Vagina (tissue), 2 donors: ENCODE results near the gene CBX7. TPM values are rescaled to one million over a fixed set of nuclear protein-coding genes. Genes with fewer than 3 reads are reported as not detected.

Experiments
- DNase-seq, 2 donors: peaks; one replicate each; pipeline ENCODE4 v3.0.0-alpha.2; 2017; ENCODE audit errors: extremely low spot score in 2 of 2
- H3K27ac ChIP-seq: fragments of 200-600 bp; sonication (generic); one replicate; pipeline ENCODE4 v1.5.1; 2019
- H3K27me3 ChIP-seq: fragments of 200-600 bp; sonication (generic); one replicate; pipeline ENCODE4 v1.5.1; 2019
- H3K36me3 ChIP-seq, 2 donors: fragments of 200-600 bp; sonication (generic); one replicate each; pipeline ENCODE4 v1.5.1; 2017 to 2019
- H3K4me1 ChIP-seq: fragments of 200-600 bp; sonication (generic); one replicate; pipeline ENCODE4 v1.5.1; 2019
- H3K4me3 ChIP-seq, 2 donors: fragments of 200-600 bp; sonication (generic); 1 replicate in 1 of 2; 2 replicates in 1 of 2; pipeline ENCODE4 v1.5.1; 2016 to 2019
- H3K9me3 ChIP-seq: fragments of 200-600 bp; sonication (generic); one replicate; pipeline ENCODE4 v1.5.1; 2019
- POLR2A ChIP-seq, 2 donors: fragments of 450-650 bp; IDR thresholded peaks; one replicate each; pipeline ENCODE4 v1.6.1; 2017; ENCODE audit warnings: antibody characterized with exemption in 2 of 2, mild to moderate bottlenecking in 2 of 2, moderate library complexity in 2 of 2
- POLR2AphosphoS5 ChIP-seq, 2 donors: sonication (generic); formaldehyde crosslinking; IDR thresholded peaks; one replicate each; pipeline ENCODE4 v1.9.0; 2017; ENCODE audit warnings: antibody characterized with exemption in 2 of 2, mild to moderate bottlenecking in 2 of 2, low read depth in 1 of 2; ENCODE audit not compliant: insufficient read depth in 1 of 2
- intact Hi-C: fragments of 100-400 bp; cut with DNase I; formaldehyde crosslinking; loops from one replicate; pipeline ENCODE4 v1.15.1; 2023
- total RNA-seq: library from RNA; depleted of rRNA; stranded (reverse); fragments of >200 nt; gene quantifications from one replicate; pipeline ENCODE4 v1.2.3, GENCODE V29; 2016
- TF ChIP-seq, protein P1 (sequence below), 3 experiments: fragments of 450-650 bp in 2 of 3; fragments of 200-600 bp in 1 of 3; sonication (generic) in 1 of 3; IDR thresholded peaks; one replicate each; pipeline ENCODE4 v1.5.1; 2017 to 2019; ENCODE audit warnings: antibody characterized with exemption in 3 of 3, mild to moderate bottlenecking in 2 of 3, moderate library complexity in 2 of 3

CBX7 gene
- total RNA-seq, 1 donor from 2014 or later: 98.0 TPM

DNA sequence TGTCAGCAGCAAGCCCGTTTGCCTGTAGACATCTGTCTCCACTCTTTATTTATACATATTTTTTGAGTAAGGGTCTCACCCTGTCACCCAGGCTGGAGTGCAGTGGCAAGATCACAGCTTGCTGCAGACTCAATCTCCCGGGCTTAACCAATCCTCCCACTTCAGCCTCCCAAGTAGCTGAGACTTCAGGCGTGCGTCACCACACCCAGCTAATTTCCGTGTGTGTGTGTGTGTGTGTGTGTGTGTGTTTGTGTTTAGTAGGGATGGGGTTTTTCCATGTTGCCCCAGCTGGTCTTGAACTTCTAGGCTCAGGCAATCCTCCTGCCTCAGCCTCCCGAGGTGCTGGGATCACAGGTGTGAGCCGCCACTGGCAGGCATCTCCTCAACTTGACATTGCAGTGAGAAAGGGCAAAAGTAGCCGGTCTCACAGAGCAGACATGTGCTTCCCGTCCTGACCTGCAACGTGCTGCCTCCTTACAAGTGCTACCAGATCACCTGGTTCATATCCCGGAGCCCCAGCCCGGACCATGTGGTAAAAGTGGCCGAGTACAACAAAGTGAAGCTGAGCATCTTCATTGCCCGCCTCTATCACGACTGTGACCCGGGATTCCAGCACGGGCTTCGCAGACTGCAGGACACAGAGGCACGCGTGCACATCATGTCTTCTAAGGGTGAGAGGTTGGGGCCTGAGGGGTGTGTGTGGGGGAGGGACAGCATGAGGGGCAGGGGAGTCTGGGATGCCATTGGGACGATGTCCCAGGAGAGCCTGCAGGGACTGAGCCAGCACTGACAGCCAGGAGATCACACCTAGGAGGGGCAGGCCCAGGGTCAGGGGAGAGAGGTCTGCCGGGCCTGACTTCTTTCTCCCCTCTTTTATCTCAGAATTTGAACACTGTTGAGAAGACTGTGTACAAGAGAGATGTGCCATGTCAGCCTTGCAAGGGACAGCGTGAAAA is 61.1 kb downstream of the CBX7 start:
- Histone ChIP-seq H3K27me3 (no peaks in the 10 kb centered on the region), H3K9me3 (no peaks in the 10 kb centered on the region), H3K27ac (no peak overlapping the region), H3K4me3 (no peak overlapping the region), H3K4me1 (peaks cover under 1% of the 10 kb centered on the region), H3K36me3 (no peaks in the 10 kb centered on the region)
- intact Hi-C loops: no loop called here
- no peak for DNase-seq
- TF ChIP-seq, protein P1, sequence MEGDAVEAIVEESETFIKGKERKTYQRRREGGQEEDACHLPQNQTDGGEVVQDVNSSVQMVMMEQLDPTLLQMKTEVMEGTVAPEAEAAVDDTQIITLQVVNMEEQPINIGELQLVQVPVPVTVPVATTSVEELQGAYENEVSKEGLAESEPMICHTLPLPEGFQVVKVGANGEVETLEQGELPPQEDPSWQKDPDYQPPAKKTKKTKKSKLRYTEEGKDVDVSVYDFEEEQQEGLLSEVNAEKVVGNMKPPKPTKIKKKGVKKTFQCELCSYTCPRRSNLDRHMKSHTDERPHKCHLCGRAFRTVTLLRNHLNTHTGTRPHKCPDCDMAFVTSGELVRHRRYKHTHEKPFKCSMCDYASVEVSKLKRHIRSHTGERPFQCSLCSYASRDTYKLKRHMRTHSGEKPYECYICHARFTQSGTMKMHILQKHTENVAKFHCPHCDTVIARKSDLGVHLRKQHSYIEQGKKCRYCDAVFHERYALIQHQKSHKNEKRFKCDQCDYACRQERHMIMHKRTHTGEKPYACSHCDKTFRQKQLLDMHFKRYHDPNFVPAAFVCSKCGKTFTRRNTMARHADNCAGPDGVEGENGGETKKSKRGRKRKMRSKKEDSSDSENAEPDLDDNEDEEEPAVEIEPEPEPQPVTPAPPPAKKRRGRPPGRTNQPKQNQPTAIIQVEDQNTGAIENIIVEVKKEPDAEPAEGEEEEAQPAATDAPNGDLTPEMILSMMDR (IDR thresholded peaks at IDR 0.05): no peak
- TF ChIP-seq POLR2A (IDR thresholded peaks at IDR 0.05) (no peak), POLR2AphosphoS5 (IDR thresholded peaks at IDR 0.05; ENCODE audit: insufficient read depth in 1 of 2, low read depth in 1 of 2) (no peak)

DNA sequence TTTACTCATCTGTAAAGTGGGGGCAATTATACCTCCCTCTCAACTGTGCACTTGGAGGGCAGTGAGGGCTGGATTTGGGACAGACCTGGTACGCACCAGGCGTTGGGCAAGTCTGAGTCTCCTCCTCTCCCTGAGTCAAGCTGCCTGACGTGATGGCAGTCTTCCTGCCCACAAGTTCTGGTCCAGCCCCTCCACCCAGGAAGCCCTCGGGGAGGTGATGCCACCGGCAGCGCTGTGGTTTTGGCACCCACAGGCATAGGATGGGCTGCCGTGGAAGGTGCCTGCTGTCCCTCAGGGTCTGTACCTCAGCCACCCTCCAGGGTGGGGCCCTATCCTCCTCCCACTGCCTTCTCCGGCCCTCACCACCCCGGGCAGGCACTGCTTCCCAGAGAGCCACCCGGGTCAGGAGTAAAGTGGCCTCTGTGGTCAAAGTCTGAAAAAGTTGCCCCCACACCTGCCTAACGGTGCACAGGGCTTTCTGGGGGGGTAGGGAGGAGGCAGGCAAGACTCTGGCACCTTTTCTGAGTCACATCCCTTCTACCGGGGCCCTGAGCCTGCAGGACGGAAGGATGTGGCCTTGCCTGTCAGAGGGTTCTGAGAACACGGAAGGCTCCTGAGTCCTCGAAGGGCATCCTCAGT is 61.9 kb downstream of the CBX7 start:
- no peaks in the 10 kb centered on the region for H3K9me3 ChIP-seq
- TF ChIP-seq POLR2A (IDR thresholded peaks at IDR 0.05): no peak
- peak in 1 of 2 donors; percentile 68 for TF ChIP-seq POLR2AphosphoS5 (IDR thresholded peaks at IDR 0.05; ENCODE audit: insufficient read depth in 1 of 2, low read depth in 1 of 2)
- TF ChIP-seq, protein P1 (IDR thresholded peaks at IDR 0.05): no peak
- no peaks in the 10 kb centered on the region for H3K27me3 ChIP-seq
- H3K4me3 ChIP-seq: no peak overlapping the region
- intact Hi-C loops: no loop called here
- H3K27ac ChIP-seq: no peak overlapping the region
- DNase-seq: no peak
- H3K36me3 ChIP-seq: no peaks in the 10 kb centered on the region
- no peaks in the 10 kb centered on the region for H3K4me1 ChIP-seq

DNA sequence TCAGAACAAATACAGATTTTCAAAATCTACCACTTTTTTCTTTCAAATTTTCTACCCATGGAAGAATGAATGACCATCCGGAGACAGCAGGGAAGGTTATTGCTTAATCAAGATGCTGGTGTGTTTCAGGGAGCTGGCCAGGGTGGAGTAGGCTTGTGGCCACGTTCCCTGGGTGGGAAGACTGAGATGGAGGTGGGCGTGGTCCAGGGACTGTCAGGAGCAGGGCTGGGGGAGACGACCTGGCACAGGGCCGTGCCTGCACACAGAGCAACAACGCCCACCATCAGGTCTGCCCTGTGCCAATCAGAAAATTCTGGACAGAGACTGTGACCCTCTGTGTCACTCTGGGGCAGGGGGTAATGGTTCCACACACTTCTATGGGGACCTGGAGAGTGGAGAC is 62.6 kb downstream of the CBX7 start:
- DNase-seq: no peak
- no peaks in the 10 kb centered on the region for H3K9me3 ChIP-seq
- no peak for TF ChIP-seq POLR2AphosphoS5 (IDR thresholded peaks at IDR 0.05; ENCODE audit: insufficient read depth in 1 of 2, low read depth in 1 of 2)
- TF ChIP-seq POLR2A (IDR thresholded peaks at IDR 0.05): no peak
- TF ChIP-seq, protein P1 (IDR thresholded peaks at IDR 0.05): no peak
- no peak overlapping the region for H3K4me3 ChIP-seq
- H3K27me3 ChIP-seq: no peaks in the 10 kb centered on the region
- no peaks in the 10 kb centered on the region for H3K36me3 ChIP-seq
- no peak overlapping the region for H3K27ac ChIP-seq
- intact Hi-C loops: no loop called here
- H3K4me1 ChIP-seq: no peaks in the 10 kb centered on the region

DNA sequence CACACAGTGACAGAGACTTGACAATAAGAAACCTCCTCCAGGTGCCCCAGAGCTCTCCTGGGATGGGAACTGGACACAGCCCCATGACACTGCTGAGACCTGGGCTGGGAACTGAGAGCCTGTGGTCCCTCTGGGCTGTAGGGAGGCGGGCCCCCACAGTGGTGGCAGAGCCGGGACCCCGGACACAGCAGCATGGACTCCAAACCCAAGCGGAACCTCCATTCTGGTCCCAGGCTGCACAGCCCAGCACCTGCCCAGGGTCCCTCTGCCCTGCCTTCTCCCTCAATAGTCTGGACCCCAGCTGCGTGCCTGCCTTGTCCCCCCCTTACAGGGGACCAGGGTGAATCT is 63.8 kb downstream of the CBX7 start:
- H3K4me1 ChIP-seq: no peaks in the 10 kb centered on the region
- TF ChIP-seq, protein P1 (IDR thresholded peaks at IDR 0.05): no peak
- TF ChIP-seq POLR2A (IDR thresholded peaks at IDR 0.05): no peak
- TF ChIP-seq POLR2AphosphoS5 (IDR thresholded peaks at IDR 0.05; ENCODE audit: insufficient read depth in 1 of 2, low read depth in 1 of 2): no peak
- no peak overlapping the region for H3K4me3 ChIP-seq
- no peaks in the 10 kb centered on the region for H3K9me3 ChIP-seq
- intact Hi-C loops: no loop called here
- H3K36me3 ChIP-seq: no peaks in the 10 kb centered on the region
- no peaks in the 10 kb centered on the region for H3K27me3 ChIP-seq
- no peak for DNase-seq
- no peak overlapping the region for H3K27ac ChIP-seq
